Iris pigment epithelial cell (primary cell): ENCODE data around the gene CPPED1.
"Not testable (repeated sequence)": the region's sequence is repeated elsewhere in the genome, so short reads cannot be mapped to it uniquely, and the experiment has no call there.

ENCODE experiments used
- DNase-seq: peaks from one replicate; pipeline ENCODE4 v3.0.0-alpha.2; 2011; ENCODE audit warnings: low read depth

CPPED1 gene

GRCh38 chr16:12803203-12804093, at the start of gene CPPED1:
Gene CPPED1 (minus strand): TSS chr16:12803887. CDS start chr16:12803776, 111 bp downstream.
- peak; percentile 96 for DNase-seq

- DNase-seq: no peak
These were observed 46.5 kb upstream of the CPPED1 start for GRCh38 chr16:12850186-12850585.

- no peak for DNase-seq
These were observed 42.9 kb upstream of the CPPED1 start for GRCh38 chr16:12846592-12846991.

GRCh38 chr16:12845282-12845681, 41.6 kb upstream of the CPPED1 start:
- no peak for DNase-seq

GRCh38 chr16:12837756-12838155, 34.1 kb upstream of the CPPED1 start:
- no peak for DNase-seq

- DNase-seq: no peak
These were observed 33.6 kb upstream of the CPPED1 start for GRCh38 chr16:12837291-12837690.

- DNase-seq: peak; percentile 11
These were observed 30.2 kb upstream of the CPPED1 start for GRCh38 chr16:12833926-12834325.

- DNase-seq: no peak
These were observed 25.6 kb upstream of the CPPED1 start for GRCh38 chr16:12829096-12829888.

GRCh38 chr16:12828206-12828605, 24.5 kb upstream of the CPPED1 start:
- no peak for DNase-seq

- DNase-seq: no peak
These were observed 22.9 kb upstream of the CPPED1 start for GRCh38 chr16:12826559-12826958.

- peak; percentile 46 for DNase-seq
These were observed 15.7 kb upstream of the CPPED1 start for GRCh38 chr16:12819126-12820117.

- no peak for DNase-seq
These were observed 14.6 kb upstream of the CPPED1 start for GRCh38 chr16:12818326-12818725.

- DNase-seq: not testable (repeated sequence)
These were observed 13.1 kb upstream of the CPPED1 start for GRCh38 chr16:12816791-12817214.

GRCh38 chr16:12815361-12815760, 11.7 kb upstream of the CPPED1 start:
- no peak for DNase-seq

GRCh38 chr16:12813734-12814133, 10.0 kb upstream of the CPPED1 start:
- not testable (repeated sequence) for DNase-seq

- not testable (repeated sequence) for DNase-seq
These were observed 9.6 kb upstream of the CPPED1 start for GRCh38 chr16:12813321-12813720.

GRCh38 chr16:12811441-12812383, 8.0 kb upstream of the CPPED1 start:
- DNase-seq: no peak

- no peak for DNase-seq
These were observed 1.4 kb upstream of the CPPED1 start for GRCh38 chr16:12805066-12805465.

- DNase-seq: no peak
These were observed 708 bp upstream of the CPPED1 start for GRCh38 chr16:12804395-12804794.

GRCh38 chr16:12802661-12803060, 1.0 kb downstream of the CPPED1 start:
- DNase-seq: no peak

GRCh38 chr16:12802048-12802447, 1.6 kb downstream of the CPPED1 start:
- no peak for DNase-seq
